ENCODE measurements around the gene ADAM15.

The ADAM15 gene

GRCh38 chr1:155030243-155030795, 20.8 kb upstream of the ADAM15 start:
- Histone ChIP-seq H3F3A (ENCODE audit: insufficient read depth) (no peaks in the 10 kb centered on the region), H3K36me3 (ENCODE audit: low read length) (no peaks in the 10 kb centered on the region), H3K9ac (ENCODE audit: low read length) (no peak overlapping the region), H3K9me3 (ENCODE audit: insufficient read depth, low read length) (no peaks in the 10 kb centered on the region), H3K27me3 (ENCODE audit: low read length) (no peaks in the 10 kb centered on the region), H3K4me2 (ENCODE audit: low read depth, low read length, poor library complexity, severe bottlenecking) (no peak overlapping the region), H3K9me2 (replicated peaks; ENCODE audit: insufficient read depth, low read length) (no peaks in the 10 kb centered on the region), H2AFZ (ENCODE audit: low read depth, low read length, severe bottlenecking) (no peak overlapping the region), H4K20me1 (ENCODE audit: low read depth, low read length) (no peaks in the 10 kb centered on the region), H3K4me3 (ENCODE audit: insufficient read depth, low read length, poor library complexity, severe bottlenecking) (no peak overlapping the region), H3K79me2 (ENCODE audit: insufficient read depth, low read length) (no peaks in the 10 kb centered on the region), H3K27ac (ENCODE audit: low read depth, low read length) (no peak overlapping the region)
- no peak for TF ChIP-seq EZH2phosphoT487 (conservative IDR thresholded peaks at IDR 0.05; ENCODE audit: low read length)
- TF ChIP-seq CTCF (IDR thresholded peaks at IDR 0.05; ENCODE audit: insufficient read depth, low read length, poor library complexity, severe bottlenecking): no peak

DNA sequence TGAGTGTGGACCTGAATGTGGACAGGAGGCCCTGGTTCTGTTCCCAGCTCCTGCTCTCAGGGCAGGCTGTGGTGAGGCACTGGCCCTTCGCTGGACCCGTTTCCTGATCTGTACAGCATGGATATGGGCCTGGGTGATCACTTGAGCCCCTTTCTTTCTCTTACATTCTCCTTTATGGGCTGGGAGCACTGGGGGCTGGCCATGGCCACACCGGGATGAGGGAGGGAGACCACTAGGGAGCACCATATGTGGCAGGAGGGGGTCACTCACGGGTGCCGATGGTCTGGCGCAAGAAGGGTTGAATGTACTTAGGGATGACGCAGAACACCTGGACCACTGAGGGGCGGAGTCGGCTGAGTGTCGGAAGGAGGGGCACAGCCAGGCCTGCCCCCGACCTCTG, 20.2 kb upstream of the ADAM15 start:
- Histone ChIP-seq H2AFZ (ENCODE audit: low read depth, low read length, severe bottlenecking) (no peak overlapping the region), H3K27ac (ENCODE audit: low read depth, low read length) (no peak overlapping the region), H3K79me2 (ENCODE audit: insufficient read depth, low read length) (no peaks in the 10 kb centered on the region), H3K9ac (ENCODE audit: low read length) (no peak overlapping the region), H3F3A (ENCODE audit: insufficient read depth) (no peaks in the 10 kb centered on the region), H3K9me3 (ENCODE audit: insufficient read depth, low read length) (no peaks in the 10 kb centered on the region), H3K4me3 (ENCODE audit: insufficient read depth, low read length, poor library complexity, severe bottlenecking) (no peak overlapping the region), H3K36me3 (ENCODE audit: low read length) (no peaks in the 10 kb centered on the region), H3K9me2 (replicated peaks; ENCODE audit: insufficient read depth, low read length) (no peaks in the 10 kb centered on the region), H3K4me2 (ENCODE audit: low read depth, low read length, poor library complexity, severe bottlenecking) (no peak overlapping the region), H3K27me3 (ENCODE audit: low read length) (no peaks in the 10 kb centered on the region), H4K20me1 (ENCODE audit: low read depth, low read length) (no peaks in the 10 kb centered on the region)
- TF ChIP-seq EZH2phosphoT487 (conservative IDR thresholded peaks at IDR 0.05; ENCODE audit: low read length) (no peak), CTCF (IDR thresholded peaks at IDR 0.05; ENCODE audit: insufficient read depth, low read length, poor library complexity, severe bottlenecking) (no peak)

GRCh38 chr1:155032886-155033285, 18.2 kb upstream of the ADAM15 start:
- no peak overlapping the region for H3K27ac ChIP-seq (ENCODE audit: low read depth, low read length)
- no peaks in the 10 kb centered on the region for H3K36me3 ChIP-seq (ENCODE audit: low read length)
- H3F3A ChIP-seq (ENCODE audit: insufficient read depth): no peaks in the 10 kb centered on the region
- no peak overlapping the region for H3K4me3 ChIP-seq (ENCODE audit: insufficient read depth, low read length, poor library complexity, severe bottlenecking)
- TF ChIP-seq EZH2phosphoT487 (conservative IDR thresholded peaks at IDR 0.05; ENCODE audit: low read length): no peak
- TF ChIP-seq CTCF (IDR thresholded peaks at IDR 0.05; ENCODE audit: insufficient read depth, low read length, poor library complexity, severe bottlenecking): no peak
- no peak overlapping the region for H2AFZ ChIP-seq (ENCODE audit: low read depth, low read length, severe bottlenecking)
- no peaks in the 10 kb centered on the region for H3K9me3 ChIP-seq (ENCODE audit: insufficient read depth, low read length)
- no peak overlapping the region for H3K4me2 ChIP-seq (ENCODE audit: low read depth, low read length, poor library complexity, severe bottlenecking)
- H3K9ac ChIP-seq (ENCODE audit: low read length): no peak overlapping the region
- H3K9me2 ChIP-seq (replicated peaks; ENCODE audit: insufficient read depth, low read length): no peaks in the 10 kb centered on the region
- H3K27me3 ChIP-seq (ENCODE audit: low read length): no peaks in the 10 kb centered on the region
- H4K20me1 ChIP-seq (ENCODE audit: low read depth, low read length): no peaks in the 10 kb centered on the region
- no peaks in the 10 kb centered on the region for H3K79me2 ChIP-seq (ENCODE audit: insufficient read depth, low read length)
